ENCODE results near the gene MOV10L1. TPM values are rescaled to one million over a fixed set of nuclear protein-coding genes. Genes with fewer than 3 reads are reported as not detected.

MOV10L1 gene
- total RNA-seq, 1 donor from 2014 or later = not detected

DNA sequence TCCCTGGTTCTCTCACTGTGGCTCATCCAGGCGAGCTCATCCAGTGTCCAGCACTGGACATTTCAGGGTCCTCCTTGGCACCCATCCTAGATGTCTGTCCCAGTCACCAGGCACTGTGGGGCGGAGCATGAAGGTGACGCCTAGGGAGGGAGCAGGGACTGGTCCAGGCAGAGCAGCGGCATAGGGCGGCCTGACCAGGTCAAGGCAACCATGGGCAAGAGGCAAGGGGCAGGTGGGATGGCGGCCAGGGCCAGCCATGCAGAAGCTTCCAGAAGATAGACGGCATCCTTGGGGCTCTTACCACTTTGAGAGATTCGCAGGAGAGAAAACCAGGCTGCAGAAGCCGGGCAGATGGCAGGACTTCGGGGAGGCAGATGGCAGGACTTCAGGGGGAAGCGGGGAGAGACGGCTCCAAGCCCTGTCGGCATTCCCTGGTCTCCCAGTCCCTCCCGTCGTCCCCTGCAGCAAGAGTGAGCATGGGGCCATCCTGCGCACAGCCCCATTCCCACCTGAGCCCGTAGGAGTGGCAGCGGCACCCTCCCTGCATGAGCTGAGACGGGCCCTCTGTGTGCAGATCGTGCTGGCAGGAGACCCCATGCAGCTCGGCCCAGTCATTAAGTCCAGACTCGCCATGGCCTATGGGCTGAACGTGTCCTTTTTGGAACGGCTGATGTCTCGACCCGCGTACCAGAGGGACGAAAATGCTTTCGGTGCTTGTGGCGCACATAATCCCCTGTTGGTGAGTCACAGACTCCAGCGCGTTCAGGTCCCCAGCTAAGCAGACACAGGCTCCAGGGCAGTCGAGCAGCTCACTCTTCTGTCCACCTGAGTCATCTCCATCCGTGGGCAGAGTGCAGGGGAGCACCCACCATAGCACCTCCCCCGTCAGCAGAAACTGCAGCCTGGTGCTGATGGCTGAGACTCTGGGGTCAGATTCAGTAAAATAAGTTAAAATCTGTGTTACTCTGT, 60.6 kb downstream of the MOV10L1 start:
- peaks cover 4% of the 10 kb centered on the region for H3K27me3 ChIP-seq

GRCh38 chr22:50151571-50152537, 62.0 kb downstream of the MOV10L1 start:
- H3K27ac ChIP-seq = no peak overlapping the region
- TF ChIP-seq CTCF (IDR thresholded peaks at IDR 0.05) = no peak
- H3K36me3 ChIP-seq = no peaks in the 10 kb centered on the region
- H3K4me3 ChIP-seq = no peak overlapping the region
- no peaks in the 10 kb centered on the region for H3K9me3 ChIP-seq
- intact Hi-C loops (cut with DNase I) = no loop called here
- no peaks in the 10 kb centered on the region for H3K4me1 ChIP-seq
- H3K27me3 ChIP-seq = peaks cover 4% of the 10 kb centered on the region
- DNase-seq (ENCODE audit: low spot score in 2 of 2) = no peak

More for the DNA sequence above, 60.6 kb downstream of the MOV10L1 start:
- no peaks in the 10 kb centered on the region for H3K36me3 ChIP-seq
- intact Hi-C loops (cut with DNase I) = no loop called here
- H3K4me1 ChIP-seq = no peaks in the 10 kb centered on the region
- no peak overlapping the region for H3K4me3 ChIP-seq
- no peak for TF ChIP-seq CTCF (IDR thresholded peaks at IDR 0.05)
- H3K9me3 ChIP-seq = no peaks in the 10 kb centered on the region
- DNase-seq (ENCODE audit: low spot score in 2 of 2) = no peak
- H3K27ac ChIP-seq = no peak overlapping the region

GRCh38 chr22:50153056-50153755, 63.4 kb downstream of the MOV10L1 start:
- DNase-seq (ENCODE audit: low spot score in 2 of 2) = no peak
- Histone ChIP-seq H3K27ac (no peak overlapping the region), H3K4me3 (no peak overlapping the region), H3K36me3 (no peaks in the 10 kb centered on the region), H3K27me3 (peaks cover 4% of the 10 kb centered on the region), H3K9me3 (no peaks in the 10 kb centered on the region), H3K4me1 (no peaks in the 10 kb centered on the region)
- intact Hi-C loops (cut with DNase I) = no loop called here
- no peak for TF ChIP-seq CTCF (IDR thresholded peaks at IDR 0.05)

- peaks cover 4% of the 10 kb centered on the region for H3K27me3 ChIP-seq
- H3K36me3 ChIP-seq = no peaks in the 10 kb centered on the region
- no peaks in the 10 kb centered on the region for H3K4me1 ChIP-seq
- intact Hi-C loops (cut with DNase I) = no loop called here
- no peak overlapping the region for H3K4me3 ChIP-seq
- H3K27ac ChIP-seq = no peak overlapping the region
- no peaks in the 10 kb centered on the region for H3K9me3 ChIP-seq
- no peak for DNase-seq (ENCODE audit: low spot score in 2 of 2)
- no peak for TF ChIP-seq CTCF (IDR thresholded peaks at IDR 0.05)
Observed at GRCh38 chr22:50153756-50154140, 63.9 kb downstream of the MOV10L1 start.

DNA sequence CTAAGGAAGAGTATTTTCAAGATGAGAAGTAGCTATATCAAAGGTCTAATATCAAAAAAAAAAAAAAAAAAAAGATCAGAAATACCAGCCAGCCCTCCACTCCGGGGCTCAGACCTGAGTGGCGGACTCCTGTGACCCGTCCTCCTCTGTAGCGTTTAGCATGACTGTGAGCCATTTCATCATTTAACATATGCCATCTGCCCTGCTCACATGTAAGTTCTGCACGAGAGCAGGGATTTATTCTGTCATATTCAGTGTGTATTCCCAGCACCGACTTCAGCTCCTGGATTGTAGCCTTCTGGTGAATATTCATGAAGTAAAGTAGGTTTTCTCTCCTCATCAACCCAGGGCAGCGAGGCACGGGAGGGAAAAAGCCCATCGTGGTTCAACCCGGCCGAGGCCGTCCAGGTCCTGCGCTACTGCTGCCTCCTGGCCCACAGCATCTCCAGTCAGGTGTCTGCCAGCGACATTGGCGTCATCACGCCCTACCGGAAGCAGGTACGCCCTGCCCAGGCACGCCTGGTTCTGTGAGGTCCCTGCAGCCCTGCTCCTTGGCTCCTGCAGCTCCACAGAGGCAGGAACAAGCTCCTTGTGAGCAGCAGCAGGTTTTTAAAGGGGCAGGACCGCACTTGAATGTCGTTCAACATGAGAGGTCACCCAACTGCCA, 68.0 kb downstream of the MOV10L1 start:
- no peaks in the 10 kb centered on the region for H3K9me3 ChIP-seq
- H3K4me3 ChIP-seq = no peak overlapping the region
- no peaks in the 10 kb centered on the region for H3K4me1 ChIP-seq
- H3K36me3 ChIP-seq = no peaks in the 10 kb centered on the region
- DNase-seq (ENCODE audit: low spot score in 2 of 2) = no peak
- TF ChIP-seq CTCF (IDR thresholded peaks at IDR 0.05) = no peak
- intact Hi-C loops (cut with DNase I) = no loop called here
- no peak overlapping the region for H3K27ac ChIP-seq
- H3K27me3 ChIP-seq = no peaks in the 10 kb centered on the region

All from ascending aorta (tissue), 2 donors.